ENCODE results near the gene ZNF135.
A peak's percentile ranks its signal among the peaks of the same experiment; 100 is the strongest.

ZNF135 gene

DNA sequence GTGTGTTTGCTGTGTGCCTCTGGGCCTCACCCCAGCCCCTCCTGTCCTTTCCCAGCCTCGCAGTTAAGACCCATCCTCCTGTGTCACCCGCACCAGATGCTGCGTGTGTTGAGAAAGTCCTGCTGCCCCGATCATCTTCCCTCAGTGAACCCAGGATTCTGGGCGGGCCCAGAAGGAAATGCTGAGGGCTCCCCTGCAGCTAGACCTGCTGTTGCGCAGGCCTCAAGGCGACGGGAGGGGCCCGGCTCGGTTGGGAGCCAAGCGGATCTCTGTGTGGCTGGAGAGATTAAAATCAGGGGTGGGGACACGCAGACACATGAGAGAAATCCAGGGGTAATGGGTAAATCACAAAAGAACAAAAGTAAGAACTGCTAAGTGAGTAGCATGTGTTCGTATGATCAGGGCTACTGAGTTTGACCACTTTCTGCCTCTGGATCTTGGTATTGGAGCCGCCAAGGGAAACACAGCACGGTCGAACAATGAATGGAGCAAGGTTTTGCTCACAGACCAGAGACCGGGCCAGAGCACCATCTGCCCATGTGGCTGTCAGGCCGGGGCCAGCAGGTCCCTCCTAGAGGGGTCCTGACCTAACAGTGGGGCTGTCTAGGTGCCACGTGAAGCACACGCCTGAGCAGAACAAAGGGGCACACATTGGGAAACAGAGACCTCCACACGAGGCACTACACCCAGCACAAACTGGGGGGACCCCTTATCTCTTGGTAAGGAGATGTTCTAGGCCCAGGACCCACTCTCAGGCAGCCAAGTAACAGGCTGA, 18.1 kb upstream of the ZNF135 start:
- Mint-ChIP-seq H3K9me3 (peaks cover 28% of the 10 kb centered on the region), H3K4me3 (no peak overlapping the region)
- ATAC-seq, result no peak

DNA sequence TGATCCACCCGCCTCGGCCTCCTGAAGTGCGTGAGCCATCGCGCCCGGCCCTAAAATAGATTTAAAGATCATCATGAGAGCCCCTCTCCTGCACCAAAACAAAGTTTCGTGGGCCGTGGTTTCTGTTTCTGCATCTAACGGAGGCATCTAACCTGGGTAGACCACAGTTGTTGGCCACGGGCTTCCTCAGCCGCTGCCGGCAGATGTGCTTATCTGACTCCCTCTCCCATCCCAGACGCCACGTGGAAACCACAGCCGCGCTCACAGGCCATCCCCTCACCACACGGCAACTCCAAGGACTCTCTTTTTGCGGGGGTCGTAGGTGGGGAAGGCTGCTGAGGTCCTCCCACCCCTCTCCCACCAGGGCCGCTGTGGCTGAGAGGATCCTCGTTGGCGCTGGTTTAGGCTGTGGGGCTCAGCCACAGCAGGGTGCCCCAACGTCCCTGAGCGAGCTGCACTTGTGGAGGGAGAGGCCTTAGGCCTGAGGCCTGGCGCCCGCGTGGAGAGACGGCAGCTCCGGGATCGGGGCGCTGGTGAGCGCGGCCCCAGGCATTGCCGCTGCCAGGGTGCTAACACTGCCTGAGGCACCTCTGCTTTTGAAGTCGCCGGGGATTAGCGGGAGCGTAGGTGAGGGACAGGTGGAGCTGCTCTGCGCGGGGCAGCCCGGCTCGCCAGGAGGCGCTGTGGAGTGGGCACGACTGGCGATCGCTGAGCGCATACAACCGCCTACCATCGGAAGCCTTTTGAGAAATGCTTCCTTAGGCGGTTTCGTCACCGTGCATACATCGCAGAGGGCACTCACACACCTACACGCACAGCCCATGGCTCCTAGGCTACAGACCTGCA, 16.4 kb upstream of the ZNF135 start:
- Mint-ChIP-seq H3K9me3 (peaks cover 25% of the 10 kb centered on the region), H3K4me3 (no peak overlapping the region), H3K4me1 (no peaks in the 10 kb centered on the region), H3K27ac (no peak overlapping the region), H3K36me3 (ENCODE audit: low read depth) (peaks cover 19% of the 10 kb centered on the region), H3K27me3 (peaks cover 2% of the 10 kb centered on the region)
- ATAC-seq, result no peak
- DNase-seq, result no peak

More for the DNA sequence above, 18.1 kb upstream of the ZNF135 start:
- Mint-ChIP-seq H3K4me1 (no peaks in the 10 kb centered on the region), H3K27ac (no peak overlapping the region), H3K36me3 (ENCODE audit: low read depth) (peaks cover 17% of the 10 kb centered on the region), H3K27me3 (peaks cover 7% of the 10 kb centered on the region)
- no peak for DNase-seq

DNA sequence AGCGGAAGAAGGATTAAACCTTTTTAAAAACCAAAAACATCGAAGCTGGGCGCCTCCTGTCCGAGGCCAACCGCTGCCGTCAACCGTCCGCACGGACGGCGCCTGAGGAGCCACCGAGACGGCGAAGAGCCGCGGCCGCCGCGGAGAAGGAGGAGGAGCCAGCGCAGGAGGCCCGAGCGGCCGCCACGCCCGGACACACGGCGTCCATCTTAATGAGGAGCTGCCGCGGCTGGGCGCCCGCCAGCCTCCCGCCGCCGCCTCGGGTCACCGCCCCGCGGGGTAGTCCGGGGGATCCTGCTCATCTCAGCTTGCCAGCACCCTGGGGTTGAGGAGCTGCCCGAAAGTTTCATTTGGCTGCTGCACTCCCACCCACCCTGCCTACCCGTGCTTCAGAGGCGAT, 14.7 kb upstream of the ZNF135 start:
- H3K27ac Mint-ChIP-seq, result no peak overlapping the region
- H3K9me3 Mint-ChIP-seq, result peaks cover 28% of the 10 kb centered on the region

GRCh38 chr19:58044886-58045285, 14.2 kb upstream of the ZNF135 start:
- peaks cover 16% of the 10 kb centered on the region for H3K36me3 Mint-ChIP-seq (ENCODE audit: low read depth)
- H3K9me3 Mint-ChIP-seq, result peaks cover 33% of the 10 kb centered on the region
- no peak overlapping the region for H3K27ac Mint-ChIP-seq
- no peaks in the 10 kb centered on the region for H3K4me1 Mint-ChIP-seq
- no peak overlapping the region for H3K4me3 Mint-ChIP-seq
- DNase-seq (no peak), ATAC-seq (no peak)
- H3K27me3 Mint-ChIP-seq, result no peaks in the 10 kb centered on the region

More for the DNA sequence above, 14.7 kb upstream of the ZNF135 start:
- Mint-ChIP-seq H3K27me3 (no peaks in the 10 kb centered on the region), H3K36me3 (ENCODE audit: low read depth) (peaks cover 16% of the 10 kb centered on the region), H3K4me3 (no peak overlapping the region), H3K4me1 (no peaks in the 10 kb centered on the region)
- no peak for ATAC-seq
- DNase-seq, result no peak

DNA sequence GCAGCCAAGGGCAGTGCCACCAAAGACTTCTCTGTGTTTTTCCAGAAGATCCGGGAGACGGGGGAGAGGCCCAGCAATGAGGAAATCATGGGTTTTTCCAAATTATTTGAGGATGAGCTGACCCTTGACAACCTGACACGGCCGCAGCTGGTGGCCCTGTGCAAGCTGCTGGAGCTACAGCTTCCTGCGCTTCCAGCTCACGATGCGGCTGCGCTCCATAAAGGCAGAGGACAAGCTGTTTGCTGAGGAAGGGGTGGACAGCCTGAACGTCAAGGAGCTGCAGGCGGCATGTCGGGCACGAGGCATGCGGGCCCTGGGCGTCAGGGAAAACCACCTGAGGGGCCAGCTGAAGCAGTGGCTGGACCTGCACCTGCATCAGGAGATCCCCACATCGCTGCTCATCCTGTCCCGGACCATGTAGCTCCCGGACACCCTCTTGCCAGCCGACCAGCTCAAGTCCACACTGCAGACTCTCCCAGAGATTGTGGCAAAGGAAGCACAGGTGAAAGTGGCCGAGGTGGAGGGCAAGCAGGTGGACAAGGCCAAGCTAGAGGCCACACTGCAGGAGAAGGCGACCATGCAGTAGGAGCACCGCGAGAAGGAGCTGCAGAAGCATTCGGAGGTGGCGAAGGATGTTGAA, 13.6 kb upstream of the ZNF135 start:
- Mint-ChIP-seq H3K4me1 (no peaks in the 10 kb centered on the region), H3K4me3 (no peak overlapping the region), H3K27me3 (no peaks in the 10 kb centered on the region), H3K36me3 (ENCODE audit: low read depth) (peaks cover 16% of the 10 kb centered on the region), H3K27ac (no peak overlapping the region), H3K9me3 (peaks cover 34% of the 10 kb centered on the region)
- no peak for ATAC-seq
- DNase-seq, result no peak

DNA sequence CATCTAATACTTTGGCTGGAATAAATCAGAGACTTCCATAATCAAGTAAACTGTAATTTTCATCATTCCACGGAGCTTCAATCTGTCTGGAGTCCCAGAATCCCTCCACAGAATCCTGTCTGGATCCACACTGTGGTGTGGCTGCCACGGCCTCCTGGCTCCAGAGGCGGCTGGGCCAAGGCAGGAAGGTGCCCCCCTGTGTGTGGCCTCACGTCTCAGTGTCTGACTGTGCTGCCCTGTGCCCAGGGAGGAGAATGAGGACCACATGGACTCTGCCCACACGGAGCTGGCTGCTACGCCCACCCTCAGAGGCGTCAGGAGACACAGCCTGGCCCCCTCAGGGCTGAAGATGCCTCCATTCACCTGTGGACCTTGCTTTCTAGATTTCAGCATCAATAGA, 12.2 kb upstream of the ZNF135 start:
- Mint-ChIP-seq H3K4me1 (no peaks in the 10 kb centered on the region), H3K9me3 (peaks cover 44% of the 10 kb centered on the region), H3K36me3 (ENCODE audit: low read depth) (peaks cover 13% of the 10 kb centered on the region), H3K4me3 (no peak overlapping the region), H3K27ac (no peak overlapping the region), H3K27me3 (no peaks in the 10 kb centered on the region)
- no peak for DNase-seq
- ATAC-seq, result no peak

DNA sequence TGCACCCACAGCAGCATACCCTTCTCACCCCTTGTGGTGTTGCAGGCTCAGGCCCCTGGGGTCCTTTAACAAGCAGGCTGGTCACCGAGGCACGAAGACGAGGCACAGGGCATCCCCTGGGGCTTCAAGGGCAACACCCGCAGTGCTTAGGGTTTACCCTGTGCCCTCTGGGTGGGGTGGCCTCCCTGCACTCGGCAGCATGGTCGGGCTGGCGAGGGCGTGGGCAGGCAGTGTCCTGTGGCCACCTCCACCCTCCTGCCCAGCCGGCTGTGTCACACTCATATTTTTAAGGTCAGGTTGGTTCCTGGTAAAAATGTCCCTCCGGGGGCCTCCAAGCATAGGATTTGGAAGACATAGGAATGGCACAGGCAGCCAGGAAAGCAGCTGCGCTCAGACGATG, 11.4 kb upstream of the ZNF135 start:
- peaks cover 18% of the 10 kb centered on the region for H3K36me3 Mint-ChIP-seq (ENCODE audit: low read depth)
- no peak overlapping the region for H3K4me3 Mint-ChIP-seq
- H3K27me3 Mint-ChIP-seq, result no peaks in the 10 kb centered on the region
- peaks cover 47% of the 10 kb centered on the region for H3K9me3 Mint-ChIP-seq
- ATAC-seq, result no peak
- H3K4me1 Mint-ChIP-seq, result no peaks in the 10 kb centered on the region
- H3K27ac Mint-ChIP-seq, result no peak overlapping the region
- DNase-seq, result no peak

- H3K27ac Mint-ChIP-seq, result no peak overlapping the region
- DNase-seq (no peak), ATAC-seq (no peak)
- H3K9me3 Mint-ChIP-seq, result peaks cover 44% of the 10 kb centered on the region
- no peak overlapping the region for H3K4me3 Mint-ChIP-seq
- peaks cover 11% of the 10 kb centered on the region for H3K27me3 Mint-ChIP-seq
- no peaks in the 10 kb centered on the region for H3K4me1 Mint-ChIP-seq
- H3K36me3 Mint-ChIP-seq (ENCODE audit: low read depth), result peaks cover 24% of the 10 kb centered on the region
Measured at GRCh38 chr19:58052256-58052655, 6.8 kb upstream of the ZNF135 start.

DNA sequence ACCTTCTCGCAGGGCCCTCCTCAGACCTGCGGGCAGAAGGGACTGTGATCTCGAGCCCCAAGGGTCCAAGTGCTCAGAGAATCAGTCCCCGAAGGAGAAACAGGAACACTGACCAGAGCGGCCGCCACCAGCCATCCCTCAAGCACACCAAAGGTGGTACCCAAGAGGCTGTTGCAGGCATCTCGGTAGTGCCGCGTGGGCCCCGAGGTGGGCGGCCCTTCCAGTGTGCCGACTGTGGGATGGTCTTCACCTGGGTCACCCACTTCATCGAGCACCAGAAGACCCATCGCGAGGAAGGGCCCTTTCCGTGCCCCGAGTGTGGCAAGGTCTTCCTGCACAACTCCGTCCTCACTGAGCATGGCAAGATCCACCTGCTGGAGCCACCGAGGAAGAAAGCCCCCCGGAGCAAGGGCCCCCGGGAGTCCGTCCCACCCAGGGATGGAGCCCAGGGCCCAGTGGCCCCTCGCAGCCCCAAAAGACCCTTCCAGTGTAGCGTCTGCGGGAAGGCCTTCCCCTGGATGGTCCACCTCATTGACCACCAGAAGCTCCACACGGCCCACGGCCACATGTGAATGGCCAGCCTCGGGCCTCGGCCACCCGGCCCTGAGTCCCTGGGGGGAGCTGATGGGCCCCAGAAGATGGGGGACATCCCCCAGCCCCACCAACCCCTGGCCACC, 5.5 kb upstream of the ZNF135 start:
- H3K4me1 Mint-ChIP-seq, result peaks cover under 1% of the 10 kb centered on the region
- peaks cover 45% of the 10 kb centered on the region for H3K9me3 Mint-ChIP-seq
- no peak overlapping the region for H3K27ac Mint-ChIP-seq
- peaks cover 13% of the 10 kb centered on the region for H3K27me3 Mint-ChIP-seq
- no peak for ATAC-seq
- H3K36me3 Mint-ChIP-seq (ENCODE audit: low read depth), result peaks cover 27% of the 10 kb centered on the region
- DNase-seq, result no peak
- no peak overlapping the region for H3K4me3 Mint-ChIP-seq

DNA sequence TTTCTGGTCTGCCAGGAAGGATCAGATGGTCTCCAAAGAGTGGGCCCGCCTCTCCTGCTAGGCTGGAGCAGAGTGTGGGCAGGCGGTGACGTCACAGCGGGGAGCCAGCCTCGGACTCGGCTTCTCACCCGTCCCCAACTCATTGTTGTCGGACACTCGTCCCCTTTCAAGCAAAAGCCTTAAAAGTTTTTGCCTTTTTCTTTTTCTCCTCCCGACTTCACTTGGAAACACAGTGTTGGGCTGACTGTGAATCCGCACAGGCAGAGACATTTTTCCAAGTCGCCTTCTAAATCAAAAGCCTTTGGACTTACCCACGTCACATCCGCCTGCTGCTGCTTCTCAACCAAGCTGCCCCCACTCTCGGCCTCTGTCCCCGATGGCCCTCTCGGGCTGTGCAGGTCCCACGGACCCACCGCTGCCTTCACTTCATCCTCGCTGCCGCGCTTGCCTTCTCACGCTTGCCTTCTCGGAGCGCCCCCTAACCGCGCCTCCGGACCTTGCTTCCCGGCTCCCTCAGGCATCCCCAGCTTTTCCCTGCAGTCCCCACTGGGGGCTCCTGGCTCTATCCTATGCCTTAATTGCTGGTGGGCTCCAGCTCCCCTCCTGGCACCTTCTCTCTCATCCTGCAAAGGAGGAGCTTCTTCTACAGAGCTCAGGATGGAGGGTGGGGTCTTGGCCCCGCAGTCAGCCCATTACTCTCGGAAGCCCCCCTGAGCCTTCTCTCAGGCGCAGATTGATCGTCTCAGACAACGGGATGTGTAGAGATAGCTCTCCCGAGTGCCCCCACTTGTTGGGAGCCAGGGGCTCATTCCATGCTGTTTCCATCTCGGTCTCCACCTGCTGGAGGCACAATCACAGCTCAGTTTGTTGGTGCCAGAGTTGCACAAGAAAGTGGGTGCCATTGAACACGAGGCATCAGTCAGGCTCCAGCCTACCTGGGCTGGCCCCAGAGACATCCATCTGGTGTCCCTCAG, 3.9 kb upstream of the ZNF135 start:
- DNase-seq (no peak), ATAC-seq (no peak)
- peaks cover 38% of the 10 kb centered on the region for H3K9me3 Mint-ChIP-seq
- H3K36me3 Mint-ChIP-seq (ENCODE audit: low read depth), result peaks cover 31% of the 10 kb centered on the region
- H3K27ac Mint-ChIP-seq, result no peak overlapping the region
- H3K27me3 Mint-ChIP-seq, result peaks cover 16% of the 10 kb centered on the region
- no peak overlapping the region for H3K4me3 Mint-ChIP-seq
- H3K4me1 Mint-ChIP-seq, result peaks cover 4% of the 10 kb centered on the region

- Mint-ChIP-seq H3K36me3 (ENCODE audit: low read depth) (peaks cover 31% of the 10 kb centered on the region), H3K9me3 (peaks cover 31% of the 10 kb centered on the region), H3K4me1 (peaks cover 4% of the 10 kb centered on the region), H3K27ac (peak overlapping the region; percentile 18), H3K27me3 (peaks cover 16% of the 10 kb centered on the region), H3K4me3 (no peak overlapping the region)
- DNase-seq (no peak), ATAC-seq (no peak)
Measured at GRCh38 chr19:58056261-58056660, 2.8 kb upstream of the ZNF135 start.

DNA sequence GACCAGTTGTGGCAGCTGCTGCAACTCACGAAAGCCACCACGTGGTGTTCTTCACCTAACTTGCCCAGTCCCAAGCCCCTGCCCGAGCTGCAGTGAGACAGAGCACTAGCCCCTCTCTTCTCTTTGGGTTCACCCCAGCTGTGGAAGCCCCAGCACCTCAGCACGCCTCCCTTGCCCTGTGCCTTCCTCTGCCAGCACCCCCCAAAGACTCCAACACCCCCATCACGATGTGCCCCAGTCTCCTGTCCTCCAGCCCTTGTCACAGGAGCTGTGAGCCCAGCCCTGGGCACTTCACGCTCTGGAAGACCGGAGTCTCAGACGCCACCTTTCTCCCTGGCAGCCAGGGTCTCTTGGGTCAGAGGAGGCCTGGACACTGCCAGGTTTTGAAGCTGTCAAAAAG, 2.2 kb upstream of the ZNF135 start:
- H3K4me3 Mint-ChIP-seq, result no peak overlapping the region
- peaks cover 4% of the 10 kb centered on the region for H3K4me1 Mint-ChIP-seq
- peaks cover 32% of the 10 kb centered on the region for H3K36me3 Mint-ChIP-seq (ENCODE audit: low read depth)
- peaks cover 16% of the 10 kb centered on the region for H3K27me3 Mint-ChIP-seq
- DNase-seq (no peak), ATAC-seq (no peak)
- peaks cover 27% of the 10 kb centered on the region for H3K9me3 Mint-ChIP-seq
- no peak overlapping the region for H3K27ac Mint-ChIP-seq

DNA sequence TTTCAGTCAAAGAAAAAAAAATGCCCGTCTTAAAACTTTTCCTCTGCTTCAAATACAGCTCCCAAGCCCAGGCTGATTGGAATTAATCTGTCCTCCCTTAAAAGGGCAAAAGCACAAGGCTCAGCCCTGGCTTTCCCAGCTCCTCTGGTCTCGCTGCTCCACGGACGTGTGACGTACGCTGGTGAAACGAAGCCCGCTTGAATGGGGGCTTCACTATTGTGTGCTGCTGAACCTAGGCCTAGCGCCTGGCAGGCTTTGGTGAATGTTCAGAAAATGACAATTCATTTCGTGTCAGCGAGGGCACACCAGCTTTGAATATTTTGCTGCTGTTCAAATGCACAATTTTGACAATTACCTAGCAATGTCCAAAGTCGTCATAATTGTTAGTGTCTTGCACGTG, 615 bp upstream of the ZNF135 start:
- Mint-ChIP-seq H3K27me3 (peaks cover 16% of the 10 kb centered on the region), H3K9me3 (peaks cover 25% of the 10 kb centered on the region), H3K36me3 (ENCODE audit: low read depth) (peaks cover 29% of the 10 kb centered on the region), H3K4me3 (peak overlapping the region; percentile 73), H3K4me1 (peaks cover 4% of the 10 kb centered on the region), H3K27ac (no peak overlapping the region)
- DNase-seq (no peak), ATAC-seq (no peak)

Data from activated naive CD8-positive, alpha-beta T cell treated with anti-CD3 and anti-CD28 coated beads, Interleukin-2, amount 50 U/mL, for 24 hours (primary cell).